ENCODE measurements around the gene DOC2A. TPM values are rescaled to one million over a fixed set of nuclear protein-coding genes. Genes with fewer than 3 reads are reported as not detected.
"Not testable (repeated sequence)": the region's sequence is repeated elsewhere in the genome, so short reads cannot be mapped to it uniquely, and the experiment has no call there.

The DOC2A gene
- total and polyA plus RNA-seq, 12 donors, result 0.35 to 33.0 (median 3.0) TPM; not detected in 1

- DNase-seq, result no peak
- Histone ChIP-seq H3K36me3 (replicated peaks in 1 of 2) (no peaks in the 10 kb centered on the region), H3K4me1 (replicated peaks in 1 of 2) (peaks cover 10 to 38% of the 10 kb centered on the region in 2 donors), H3K27ac (peak overlapping the region in 3 of 5 donors; percentile 92 to 99 (median 97)), H3K9me3 (replicated peaks in 1 of 3) (no peaks in the 10 kb centered on the region), H3K4me3 (peak overlapping the region in 1 of 4 donors; percentile 93), H3K27me3 (no peaks in the 10 kb centered on the region)
- intact Hi-C loops (cut with DNase I), result no loop called here
- 56 to 81% (median 66%) methylated on average over 7 to 10 of the region's 10 CpGs for WGBS, 4 donors
- TF ChIP-seq POLR2A (IDR thresholded peaks at IDR 0.05), result no peak
- TF ChIP-seq CTCF (IDR thresholded peaks at IDR 0.05), result no peak
These were observed 49.7 kb downstream of the DOC2A start for GRCh38 chr16:29961127-29961478.

GRCh38 chr16:29959821-29960220, 51.0 kb downstream of the DOC2A start:
- H3K9me3 ChIP-seq (replicated peaks in 1 of 3); intact Hi-C loops (cut with DNase I): not testable (repeated sequence)
- WGBS, 4 donors, result 77 to 88% (median 85%) methylated on average over 4 of the region's 4 CpGs

GRCh38 chr16:29959293-29959692, 51.5 kb downstream of the DOC2A start:
- Histone ChIP-seq H3K9me3 (replicated peaks in 1 of 3) (no peaks in the 10 kb centered on the region), H3K36me3 (replicated peaks in 1 of 2) (no peaks in the 10 kb centered on the region), H3K27ac (no peak overlapping the region), H3K27me3 (no peaks in the 10 kb centered on the region), H3K4me3 (no peak overlapping the region), H3K4me1 (replicated peaks in 1 of 2) (peaks cover 10 to 21% of the 10 kb centered on the region in 2 donors)
- WGBS, 4 donors, result 85 to 94% (median 91%) methylated on average over 7 to 9 of the region's 9 CpGs
- TF ChIP-seq POLR2A (IDR thresholded peaks at IDR 0.05) (no peak), CTCF (IDR thresholded peaks at IDR 0.05) (no peak)
- intact Hi-C loops (cut with DNase I), result no loop called here
- DNase-seq, result no peak

More at GRCh38 chr16:29959821-29960220, 51.0 kb downstream of the DOC2A start:
- H3K36me3 ChIP-seq (replicated peaks in 1 of 2); DNase-seq; H3K27ac ChIP-seq; H3K27me3 ChIP-seq; H3K4me3 ChIP-seq: not testable (repeated sequence)
- peaks cover 10 to 27% of the 10 kb centered on the region in 2 donors for H3K4me1 ChIP-seq (replicated peaks in 1 of 2)

GRCh38 chr16:29958756-29959155, 52.1 kb downstream of the DOC2A start:
- Histone ChIP-seq H3K4me3 (no peak overlapping the region), H3K4me1 (replicated peaks in 1 of 2) (peaks cover 10 to 17% of the 10 kb centered on the region in 2 donors), H3K27ac (no peak overlapping the region), H3K36me3 (replicated peaks in 1 of 2) (no peaks in the 10 kb centered on the region), H3K9me3 (replicated peaks in 1 of 3) (no peaks in the 10 kb centered on the region), H3K27me3 (no peaks in the 10 kb centered on the region)
- TF ChIP-seq POLR2A (IDR thresholded peaks at IDR 0.05), result no peak
- TF ChIP-seq CTCF (IDR thresholded peaks at IDR 0.05), result no peak
- intact Hi-C loops (cut with DNase I), result no loop called here
- WGBS, 4 donors, result 89 to 94% (median 92%) methylated on average over 5 of the region's 5 CpGs
- DNase-seq, result no peak

Other genes starting within 250 kb of the DOC2A start
- gene ZG16, start 232.8 kb downstream of the DOC2A start, total RNA-seq, result under 1 TPM in 2 of 9 donors, not detected in 7; 0.07 to 0.11 TPM
- under 1 TPM in 2 of 3 donors, not detected in 1; 0.16 to 0.20 TPM for gene ZG16, start 232.8 kb downstream of the DOC2A start, polyA plus RNA-seq
- 10 to 100 TPM in 8 of 9 donors, 1 to 10 TPM in 1; 8.8 to 33.6 (median 16.7) TPM for gene KIF22, start 220.3 kb downstream of the DOC2A start, total RNA-seq
- gene KIF22, start 220.3 kb downstream of the DOC2A start, polyA plus RNA-seq, result 100 to 1,000 TPM in 2 of 3 donors, 1 to 10 TPM in 1; 9.1 to 127 (median 112) TPM
- 100 to 1,000 TPM in 7 of 9 donors, 10 to 100 TPM in 2; 78.8 to 247 (median 140) TPM for gene MAZ, start 204.5 kb downstream of the DOC2A start, total RNA-seq
- 100 to 1,000 TPM; 108 to 304 (median 147) TPM for gene MAZ, start 204.5 kb downstream of the DOC2A start, polyA plus RNA-seq
- gene PRRT2, start 198.8 kb downstream of the DOC2A start, total RNA-seq, result 1 to 10 TPM in 8 of 9 donors, not detected in 1; 1.4 to 8.8 (median 2.2) TPM
- 10 to 100 TPM in 1 of 3 donors, 1 to 10 TPM in 1, under 1 TPM in 1; 0.97 to 32.0 (median 5.0) TPM for gene PRRT2, start 198.8 kb downstream of the DOC2A start, polyA plus RNA-seq
- 10 to 100 TPM; 17.1 to 47.1 (median 39.8) TPM for gene PAGR1, start 194.9 kb downstream of the DOC2A start, total RNA-seq
- 10 to 100 TPM; 14.2 to 89.1 (median 60.9) TPM for gene PAGR1, start 194.9 kb downstream of the DOC2A start, polyA plus RNA-seq
- 100 to 1,000 TPM in 8 of 9 donors, 10 to 100 TPM in 1; 73.9 to 492 (median 350) TPM for gene MVP, start 190.6 kb downstream of the DOC2A start, total RNA-seq
- gene MVP, start 190.6 kb downstream of the DOC2A start, polyA plus RNA-seq, result 100 to 1,000 TPM; 200 to 470 (median 321) TPM
- 100 to 1,000 TPM in 7 of 9 donors, 10 to 100 TPM in 2; 84.7 to 203 (median 150) TPM for gene CDIPT, start 147.8 kb downstream of the DOC2A start, total RNA-seq
- gene CDIPT, start 147.8 kb downstream of the DOC2A start, polyA plus RNA-seq, result 10 to 100 TPM; 44.9 to 89.0 (median 74.5) TPM
- gene SEZ6L2, start 111.5 kb downstream of the DOC2A start, total RNA-seq, result 100 to 1,000 TPM in 1 of 9 donors, 10 to 100 TPM in 7, 1 to 10 TPM in 1; 7.5 to 302 (median 44.4) TPM
- 10 to 100 TPM; 14.5 to 20.1 (median 20.1) TPM for gene SEZ6L2, start 111.5 kb downstream of the DOC2A start, polyA plus RNA-seq
- gene ASPHD1, start 110.5 kb downstream of the DOC2A start, total RNA-seq, result 1 to 10 TPM in 7 of 9 donors, under 1 TPM in 2; 0.34 to 9.3 (median 4.4) TPM
- gene ASPHD1, start 110.5 kb downstream of the DOC2A start, polyA plus RNA-seq, result 10 to 100 TPM in 1 of 3 donors, 1 to 10 TPM in 2; 2.4 to 15.8 (median 7.2) TPM
- 10 to 100 TPM in 8 of 9 donors, 1 to 10 TPM in 1; 6.2 to 39.4 (median 20.6) TPM for gene KCTD13, start 84.8 kb downstream of the DOC2A start, total RNA-seq
- 10 to 100 TPM; 13.2 to 37.1 (median 33.3) TPM for gene KCTD13, start 84.8 kb downstream of the DOC2A start, polyA plus RNA-seq
- gene TMEM219, start 48.9 kb downstream of the DOC2A start, total RNA-seq, result 100 to 1,000 TPM; 113 to 300 (median 190) TPM
- gene TMEM219, start 48.9 kb downstream of the DOC2A start, polyA plus RNA-seq, result 100 to 1,000 TPM; 100 to 278 (median 272) TPM
- gene TAOK2, start 37.2 kb downstream of the DOC2A start, total RNA-seq, result 10 to 100 TPM; 40.0 to 95.0 (median 73.4) TPM
- 100 to 1,000 TPM in 1 of 3 donors, 10 to 100 TPM in 2; 36.6 to 135 (median 51.0) TPM for gene TAOK2, start 37.2 kb downstream of the DOC2A start, polyA plus RNA-seq
- 10 to 100 TPM; 11.0 to 35.0 (median 18.7) TPM for gene HIRIP3, start 15.4 kb downstream of the DOC2A start, total RNA-seq
- 10 to 100 TPM; 12.6 to 24.9 (median 20.2) TPM for gene HIRIP3, start 15.4 kb downstream of the DOC2A start, polyA plus RNA-seq
- 100 to 1,000 TPM in 2 of 9 donors, 10 to 100 TPM in 7; 31.8 to 120 (median 71.2) TPM for gene INO80E, start 14.8 kb downstream of the DOC2A start, total RNA-seq
- gene INO80E, start 14.8 kb downstream of the DOC2A start, polyA plus RNA-seq, result 100 to 1,000 TPM in 2 of 3 donors, 10 to 100 TPM in 1; 42.8 to 362 (median 103) TPM
- not detected for gene C16orf92, start 12.2 kb upstream of the DOC2A start, total RNA-seq
- gene C16orf92, start 12.2 kb upstream of the DOC2A start, polyA plus RNA-seq, result not detected
- 1 to 10 TPM in 2 of 9 donors, under 1 TPM in 4, not detected in 3; 0.11 to 3.1 (median 0.61) TPM for gene TLCD3B, start 20.2 kb upstream of the DOC2A start, total RNA-seq
- gene TLCD3B, start 20.2 kb upstream of the DOC2A start, polyA plus RNA-seq, result 10 to 100 TPM in 1 of 3 donors, 1 to 10 TPM in 1, under 1 TPM in 1; 0.40 to 10.6 (median 1.8) TPM
- gene ALDOA, start 54.7 kb upstream of the DOC2A start, total RNA-seq, result 1,000 to 10,000 TPM in 8 of 9 donors, 100 to 1,000 TPM in 1; 691 to 1,930 (median 1,545) TPM
- 1,000 to 10,000 TPM in 1 of 3 donors, 100 to 1,000 TPM in 2; 623 to 1,215 (median 899) TPM for gene ALDOA, start 54.7 kb upstream of the DOC2A start, polyA plus RNA-seq
- gene PPP4C, start 65.0 kb upstream of the DOC2A start, total RNA-seq, result 100 to 1,000 TPM in 3 of 9 donors, 10 to 100 TPM in 6; 44.5 to 136 (median 75.6) TPM
- 10 to 100 TPM; 39.2 to 93.0 (median 87.1) TPM for gene PPP4C, start 65.0 kb upstream of the DOC2A start, polyA plus RNA-seq
- 1 to 10 TPM in 8 of 9 donors, under 1 TPM in 1; 0.44 to 3.4 (median 2.0) TPM for gene TBX6, start 80.9 kb upstream of the DOC2A start, total RNA-seq
- 1 to 10 TPM in 2 of 3 donors, under 1 TPM in 1; 0.22 to 5.1 (median 1.9) TPM for gene TBX6, start 80.9 kb upstream of the DOC2A start, polyA plus RNA-seq
- gene YPEL3, start 85.2 kb upstream of the DOC2A start, total RNA-seq, result 100 to 1,000 TPM in 4 of 9 donors, 10 to 100 TPM in 5; 18.9 to 210 (median 85.1) TPM
- gene YPEL3, start 85.2 kb upstream of the DOC2A start, polyA plus RNA-seq, result 100 to 1,000 TPM in 2 of 3 donors, 10 to 100 TPM in 1; 14.6 to 454 (median 310) TPM
- 1 to 10 TPM in 6 of 9 donors, under 1 TPM in 2, not detected in 1; 0.78 to 9.0 (median 2.6) TPM for gene GDPD3, start 102.5 kb upstream of the DOC2A start, total RNA-seq
- gene GDPD3, start 102.5 kb upstream of the DOC2A start, polyA plus RNA-seq, result 10 to 100 TPM in 1 of 3 donors, 1 to 10 TPM in 2; 1.0 to 17.6 (median 5.8) TPM
- 100 to 1,000 TPM in 4 of 9 donors, 10 to 100 TPM in 5; 31.4 to 129 (median 99.9) TPM for gene MAPK3, start 112.2 kb upstream of the DOC2A start, total RNA-seq
- gene MAPK3, start 112.2 kb upstream of the DOC2A start, polyA plus RNA-seq, result 100 to 1,000 TPM in 1 of 3 donors, 10 to 100 TPM in 2; 53.2 to 133 (median 66.0) TPM
- gene CORO1A, start 172.6 kb upstream of the DOC2A start, total RNA-seq, result 10 to 100 TPM in 8 of 9 donors, 1 to 10 TPM in 1; 3.3 to 69.1 (median 39.6) TPM
- 10 to 100 TPM in 2 of 3 donors, 1 to 10 TPM in 1; 4.1 to 87.7 (median 56.2) TPM for gene CORO1A, start 172.6 kb upstream of the DOC2A start, polyA plus RNA-seq
- 100 to 1,000 TPM in 6 of 9 donors, 10 to 100 TPM in 3; 55.1 to 449 (median 143) TPM for gene BOLA2B, start 182.6 kb upstream of the DOC2A start, total RNA-seq
- 100 to 1,000 TPM in 2 of 3 donors, 10 to 100 TPM in 1; 96.4 to 329 (median 250) TPM for gene BOLA2B, start 182.6 kb upstream of the DOC2A start, polyA plus RNA-seq
- gene SLX1A, start 182.8 kb upstream of the DOC2A start, total RNA-seq, result 10 to 100 TPM; 12.4 to 87.5 (median 40.3) TPM
- gene SLX1A, start 182.8 kb upstream of the DOC2A start, polyA plus RNA-seq, result 100 to 1,000 TPM in 2 of 3 donors, 1 to 10 TPM in 1; 7.9 to 195 (median 169) TPM
- 10 to 100 TPM in 6 of 9 donors, 1 to 10 TPM in 3; 4.3 to 15.8 (median 12.7) TPM for gene SULT1A3, start 188.2 kb upstream of the DOC2A start, total RNA-seq
- gene SULT1A3, start 188.2 kb upstream of the DOC2A start, polyA plus RNA-seq, result 100 to 1,000 TPM in 1 of 3 donors, 10 to 100 TPM in 1, 1 to 10 TPM in 1; 3.5 to 125 (median 58.7) TPM
- gene NPIPB13, start 237.5 kb upstream of the DOC2A start, total RNA-seq, result 10 to 100 TPM in 1 of 9 donors, 1 to 10 TPM in 6, under 1 TPM in 1, not detected in 1; 0.35 to 11.7 (median 2.7) TPM
- gene NPIPB13, start 237.5 kb upstream of the DOC2A start, polyA plus RNA-seq, result 10 to 100 TPM in 2 of 3 donors, under 1 TPM in 1; 0.49 to 17.1 (median 16.5) TPM

Data from adrenal gland (tissue), 12 donors.